D721Med (cell line): Measurements from ENCODE around the gene MRI1.
"Not testable (repeated sequence)": the region's sequence is repeated elsewhere in the genome, so short reads cannot be mapped to it uniquely, and the experiment has no call there.

Source experiments
- DNase-seq: peaks from one replicate; pipeline ENCODE4 v3.0.0; 2011; ENCODE audit warnings: low spot score; ENCODE audit not compliant: insufficient read length
- FAIRE-seq: peaks from 2 replicates; lab custom pipeline; 2011; peaks lifted over from hg19 to GRCh38; lab: Jason Lieb, UNC
- CTCF ChIP-seq: IDR thresholded peaks from 2 replicates; pipeline ENCODE4 v1.5.1; 2012; ENCODE audit warnings: mild to moderate bottlenecking, control low read depth; ENCODE audit not compliant: insufficient read depth; ENCODE audit errors: missing control alignments

MRI1 gene

GRCh38 chr19:13782537-13782936 is 18.2 kb downstream of the MRI1 start:
- FAIRE-seq = no peak
- TF ChIP-seq CTCF = no peak
- DNase-seq = no peak

GRCh38 chr19:13783565-13784500 is 19.5 kb downstream of the MRI1 start:
- TF ChIP-seq CTCF = no peak
- FAIRE-seq (no peak), DNase-seq (no peak)

GRCh38 chr19:13784731-13785452 is 20.6 kb downstream of the MRI1 start:
- DNase-seq = no peak
- peak; percentile 55 for TF ChIP-seq CTCF

GRCh38 chr19:13788991-13789390 is 24.7 kb downstream of the MRI1 start:
- no peak for FAIRE-seq
- DNase-seq = no peak
- no peak for TF ChIP-seq CTCF

More at GRCh38 chr19:13784731-13785452, 20.6 kb downstream of the MRI1 start:
- no peak for FAIRE-seq

- no peak for TF ChIP-seq CTCF
- DNase-seq = no peak
- FAIRE-seq = no peak
These were observed 26.0 kb downstream of the MRI1 start for GRCh38 chr19:13790354-13790753.

- DNase-seq, FAIRE-seq: not testable (repeated sequence)
These were observed 29.0 kb downstream of the MRI1 start for GRCh38 chr19:13793317-13793716.

GRCh38 chr19:13794398-13794756 is 30.1 kb downstream of the MRI1 start:
- no peak for DNase-seq
- no peak for TF ChIP-seq CTCF
- FAIRE-seq = no peak
